Activated CD4-positive, alpha-beta T cell treated with anti-CD3 and anti-CD28 coated beads, Interleukin-10, Interleukin-2, amounts not matched to agents 100 ng/mL and 50 ng/mL, durations not matched to agents 16 hours and 8 hours (primary cell): ENCODE results near the gene NDUFB7.
A peak's percentile ranks its signal among the peaks of the same experiment; 100 is the strongest.

Source experiments
- DNase-seq: peaks from one replicate; pipeline ENCODE4 v3.0.0-alpha.2; 2020

NDUFB7 gene

DNA sequence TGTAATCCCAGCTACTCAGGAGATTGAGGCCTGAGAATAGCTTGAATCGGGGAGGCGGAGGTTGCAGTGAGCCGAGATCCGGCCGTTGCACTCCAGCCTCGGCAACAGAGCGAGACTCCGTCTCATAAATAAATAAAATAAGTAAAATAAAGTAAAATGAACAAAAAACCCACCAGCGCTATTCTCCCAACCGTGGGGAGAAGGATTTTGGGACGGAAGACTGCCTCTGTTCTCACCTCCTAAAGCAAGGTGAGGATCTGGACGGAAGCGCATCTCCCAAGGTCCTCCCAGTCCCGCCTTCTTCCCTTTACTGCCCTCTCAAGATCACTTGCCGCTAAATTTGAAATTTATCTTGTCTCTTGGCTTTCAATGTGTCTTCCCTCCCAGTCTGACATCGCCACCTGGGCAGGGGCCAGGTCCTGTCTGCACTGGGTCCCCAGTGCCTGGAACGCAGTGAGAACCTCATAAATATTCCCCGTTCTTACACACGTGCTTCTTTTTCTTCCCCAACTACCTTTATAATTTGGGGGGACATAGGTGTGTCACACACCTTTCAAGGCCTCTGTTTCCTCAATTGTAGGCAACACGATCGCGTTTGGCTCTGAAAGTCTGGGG, 52.5 kb downstream of the NDUFB7 start:
- no peak for DNase-seq

DNA sequence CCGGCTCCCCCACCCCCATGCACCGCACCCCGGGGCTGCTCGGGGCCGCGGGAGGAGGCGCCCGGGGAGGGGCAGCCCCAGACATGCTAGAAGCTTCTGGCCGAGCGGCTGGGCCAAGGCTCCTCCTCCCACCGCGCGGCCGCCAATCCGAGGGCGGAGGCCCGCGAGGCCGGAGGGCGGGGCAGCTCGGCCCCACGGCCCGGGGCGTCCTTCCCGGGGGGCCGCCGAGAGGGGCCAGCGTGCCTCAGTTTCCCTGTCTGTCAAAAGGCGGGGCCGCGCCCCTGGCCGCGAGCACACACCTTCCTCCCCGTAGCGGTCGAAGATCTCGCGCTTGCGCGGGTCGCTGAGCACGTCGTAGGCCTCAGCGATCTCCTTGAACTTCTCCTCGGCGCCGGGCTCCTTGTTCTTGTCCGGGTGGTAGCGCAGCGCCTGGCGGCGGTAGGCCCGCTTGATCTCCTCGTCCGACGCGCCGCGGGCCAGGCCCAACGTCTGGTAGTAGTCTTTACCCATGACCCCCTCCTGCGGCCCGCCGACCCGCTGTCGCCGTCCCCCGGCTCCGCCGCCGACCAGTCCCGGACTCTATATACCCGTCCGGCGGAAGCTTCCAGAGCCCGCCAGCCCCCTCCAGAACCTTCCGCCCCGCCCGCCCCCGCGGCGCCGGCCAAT, 53.9 kb downstream of the NDUFB7 start, which contains the start of gene DNAJB1:
TSS of gene DNAJB1 (minus strand) at position 558 of the 666 bp plus-strand sequence. CDS start at position 510, 48 bp downstream.
- peak; percentile 84 for DNase-seq

DNA sequence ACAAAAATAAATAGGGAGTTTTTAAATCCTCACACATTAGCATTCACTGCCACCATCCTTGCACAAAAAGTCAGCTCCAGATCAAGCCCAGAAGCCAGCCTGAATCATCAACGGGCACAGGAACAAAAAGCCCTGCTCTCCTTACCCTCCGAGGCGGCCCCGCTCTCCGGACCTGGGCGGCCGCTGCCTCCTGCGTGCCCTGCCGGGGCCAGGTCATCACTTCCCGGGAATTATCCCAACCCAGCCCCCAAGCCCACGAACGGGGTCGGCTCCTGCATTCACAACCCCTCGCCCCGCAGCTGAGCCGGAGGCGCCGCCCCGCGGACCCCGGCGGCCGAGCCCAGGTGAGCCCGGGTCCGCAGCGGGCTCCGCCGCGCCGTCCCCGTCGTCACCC, 54.4 kb downstream of the NDUFB7 start:
- no peak for DNase-seq

DNA sequence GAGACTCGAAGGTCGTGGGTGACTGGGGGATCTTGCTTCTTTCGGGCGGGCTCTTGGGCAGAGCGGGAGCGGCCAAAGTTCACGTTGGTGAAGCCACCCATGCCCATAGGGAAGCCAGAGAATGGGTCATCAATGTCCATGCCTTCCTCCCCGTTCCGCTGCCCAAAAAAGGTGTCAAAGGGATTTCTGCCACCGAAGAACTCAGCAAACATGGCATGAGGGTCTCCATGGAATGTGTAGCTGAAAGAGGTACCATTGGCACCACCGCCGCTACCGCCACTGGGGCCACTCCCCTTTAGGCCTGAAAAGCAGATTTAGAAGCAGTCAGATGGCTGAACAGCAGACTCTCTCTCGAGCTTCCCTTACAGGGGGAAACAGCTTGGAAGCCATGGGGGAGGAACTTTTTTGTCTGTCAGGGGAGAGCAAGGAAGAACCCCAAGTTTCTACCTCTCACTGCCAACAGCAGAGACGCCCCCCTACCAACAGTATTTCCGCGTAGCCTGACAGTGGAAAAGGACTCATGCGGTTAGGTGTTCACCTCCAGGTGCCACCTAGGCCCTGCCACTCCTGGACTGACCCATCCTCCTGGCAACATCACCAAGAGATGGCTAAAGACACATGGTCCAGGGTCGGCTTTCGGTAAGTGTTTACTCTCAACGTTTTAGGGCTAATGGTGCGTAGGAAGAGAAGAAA, 55.0 kb downstream of the NDUFB7 start:
- no peak for DNase-seq
